GM21825 (cell line): ENCODE data around the gene ELMO1.
A peak's percentile ranks its signal among the peaks of the same experiment; 100 is the strongest.

Experiments used
- ATAC-seq: cut with Tn5 transposase; IDR thresholded peaks from one replicate; pipeline ENCODE4 v1.9.1; 2021; ENCODE audit warnings: mild to moderate bottlenecking, moderate library complexity; ENCODE audit not compliant: unreplicated experiment

The ELMO1 gene

GRCh38 chr7:37234334-37234733, 214.3 kb downstream of the ELMO1 start:
- no peak for ATAC-seq

- no peak for ATAC-seq
Observed at GRCh38 chr7:37231613-37232012, 217.1 kb downstream of the ELMO1 start.

GRCh38 chr7:37230221-37230620, 218.4 kb downstream of the ELMO1 start:
- no peak for ATAC-seq

GRCh38 chr7:37229381-37229780, 219.3 kb downstream of the ELMO1 start:
- no peak for ATAC-seq

- no peak for ATAC-seq
Observed at GRCh38 chr7:37225285-37225969, 223.2 kb downstream of the ELMO1 start.

GRCh38 chr7:37224746-37225145, 223.9 kb downstream of the ELMO1 start:
- ATAC-seq, result no peak

- ATAC-seq, result no peak
Observed at GRCh38 chr7:37220664-37221063, 228.0 kb downstream of the ELMO1 start.

- ATAC-seq, result no peak
Observed at GRCh38 chr7:37218956-37219355, 229.7 kb downstream of the ELMO1 start.

- ATAC-seq, result no peak
Observed at GRCh38 chr7:37216923-37217322, 231.7 kb downstream of the ELMO1 start.

- no peak for ATAC-seq
Observed at GRCh38 chr7:37216156-37216852, 232.4 kb downstream of the ELMO1 start.

- no peak for ATAC-seq
Observed at GRCh38 chr7:37215290-37215923, 233.3 kb downstream of the ELMO1 start.

- no peak for ATAC-seq
Observed at GRCh38 chr7:37212556-37212955, 236.1 kb downstream of the ELMO1 start.

GRCh38 chr7:37212051-37212450, 236.6 kb downstream of the ELMO1 start:
- no peak for ATAC-seq

- ATAC-seq, result no peak
Observed at GRCh38 chr7:37211097-37211880, 237.4 kb downstream of the ELMO1 start.

GRCh38 chr7:37209195-37209594, 239.5 kb downstream of the ELMO1 start:
- ATAC-seq, result no peak

- ATAC-seq, result peak; percentile 77
Observed at GRCh38 chr7:37208528-37208927, 240.1 kb downstream of the ELMO1 start.

GRCh38 chr7:37206192-37206591, 242.5 kb downstream of the ELMO1 start:
- ATAC-seq, result no peak

GRCh38 chr7:37205451-37205850, 243.2 kb downstream of the ELMO1 start:
- ATAC-seq, result no peak

- ATAC-seq, result peak; percentile 18
Observed at GRCh38 chr7:37201876-37202198, 246.8 kb downstream of the ELMO1 start.

- peak; percentile 77 for ATAC-seq
Observed at GRCh38 chr7:37201003-37201875, 247.4 kb downstream of the ELMO1 start.
